Common myeloid progenitor, CD34-positive (primary cell): ENCODE results near the gene OR11H1. TPM values are rescaled to one million over a fixed set of nuclear protein-coding genes. Genes with fewer than 3 reads are reported as not detected.
"Not testable (repeated sequence)": the region's sequence is repeated elsewhere in the genome, so short reads cannot be mapped to it uniquely, and the experiment has no call there.

Experiments used
- CTCF ChIA-PET: fragments of 350-600 bp; sonication (Branson Sonifier 250); formaldehyde crosslinking; loops from one replicate; lab custom pipeline; 2021; ENCODE audit warnings: antibody characterized with exemption; lab: Charles Lee
- POLR2A ChIA-PET: fragments of 350-600 bp; sonication (Branson Sonifier 250); formaldehyde crosslinking; loops from one replicate; lab custom pipeline; 2021; ENCODE audit warnings: antibody characterized with exemption; lab: Charles Lee
- DNase-seq, 3 donors: peaks; one replicate each; pipeline versions ENCODE4 v3.0.0 to v3.0.0-alpha.2; 2013
- H3K27ac ChIP-seq, 2 experiments: 1 replicate in 1 of 2; 2 replicates in 1 of 2; pipeline ENCODE4 v1.7.0; 2013; ENCODE audit warnings: inconsistent platforms in 2 of 2, low read length in 2 of 2, mild to moderate bottlenecking in 2 of 2, low read depth in 1 of 2, moderate library complexity in 1 of 2; ENCODE audit not compliant: severe bottlenecking in 2 of 2, insufficient read depth in 1 of 2, poor library complexity in 1 of 2
- H3K27me3 ChIP-seq, 5 experiments: replicated peaks in 2 of 5; 1 replicate in 3 of 5; 2 replicates in 2 of 5; pipeline versions ENCODE4 v1.6.1 to v1.7.0; 2013; ENCODE audit warnings: low read length in 4 of 5, mild to moderate bottlenecking in 2 of 5, moderate library complexity in 2 of 5, inconsistent platforms in 1 of 5; ENCODE audit not compliant: insufficient read depth in 5 of 5, control insufficient read depth in 4 of 5
- H3K36me3 ChIP-seq, 4 experiments: 1 replicate in 2 of 4; 2 replicates in 2 of 4; pipeline versions ENCODE4 v1.6.1 to v1.7.0; 2013; ENCODE audit warnings: low read length in 3 of 4, control low read depth in 1 of 4, mild to moderate bottlenecking in 1 of 4; ENCODE audit not compliant: control insufficient read depth in 4 of 4, insufficient read depth in 4 of 4
- H3K4me1 ChIP-seq, 4 experiments: 1 replicate in 3 of 4; 2 replicates in 1 of 4; pipeline versions ENCODE4 v1.6.1 to v1.7.1; 2013; ENCODE audit warnings: low read length in 3 of 4, mild to moderate bottlenecking in 3 of 4, control low read depth in 1 of 4, inconsistent platforms in 1 of 4, moderate library complexity in 1 of 4; ENCODE audit not compliant: control insufficient read depth in 4 of 4, insufficient read depth in 4 of 4; ENCODE audit errors: control extremely low read depth in 1 of 4
- H3K4me3 ChIP-seq, 7 experiments: 1 replicate in 4 of 7; 2 replicates in 3 of 7; pipeline versions ENCODE4 v1.5.1 to v1.7.0; 2013; ENCODE audit warnings: mild to moderate bottlenecking in 7 of 7, low read length in 6 of 7, moderate library complexity in 6 of 7, inconsistent platforms in 2 of 7, low read depth in 2 of 7, control low read depth in 1 of 7; ENCODE audit not compliant: insufficient read depth in 4 of 7, control insufficient read depth in 1 of 7; ENCODE audit errors: extremely low read depth in 1 of 7
- H3K9me3 ChIP-seq, 5 experiments: 1 replicate in 4 of 5; 2 replicates in 1 of 5; pipeline versions ENCODE4 v1.6.1 to v1.7.1; 2013; ENCODE audit warnings: low read length in 4 of 5, mild to moderate bottlenecking in 2 of 5, inconsistent platforms in 1 of 5, low read depth in 1 of 5, moderate library complexity in 1 of 5; ENCODE audit not compliant: control insufficient read depth in 4 of 5, insufficient read depth in 2 of 5; ENCODE audit errors: control extremely low read depth in 1 of 5
- WGBS: methylation state at CpG from one replicate; pipeline ENCODE4 v1.1.5; 2013; ENCODE audit not compliant: insufficient coverage; 5-methylcytosine and 5-hydroxymethylcytosine counted together
- polyA plus RNA-seq: library from polyadenylated mRNA; unstranded; fragments of 120-200 nt; gene quantifications from one replicate; pipeline ENCODE4 v1.2.1, GENCODE V29; 2013

Gene OR11H1, protein sequence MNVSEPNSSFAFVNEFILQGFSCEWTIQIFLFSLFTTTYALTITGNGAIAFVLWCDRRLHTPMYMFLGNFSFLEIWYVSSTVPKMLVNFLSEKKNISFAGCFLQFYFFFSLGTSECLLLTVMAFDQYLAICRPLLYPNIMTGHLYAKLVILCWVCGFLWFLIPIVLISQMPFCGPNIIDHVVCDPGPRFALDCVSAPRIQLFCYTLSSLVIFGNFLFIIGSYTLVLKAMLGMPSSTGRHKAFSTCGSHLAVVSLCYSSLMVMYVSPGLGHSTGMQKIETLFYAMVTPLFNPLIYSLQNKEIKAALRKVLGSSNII
- not detected for polyA plus RNA-seq

DNA sequence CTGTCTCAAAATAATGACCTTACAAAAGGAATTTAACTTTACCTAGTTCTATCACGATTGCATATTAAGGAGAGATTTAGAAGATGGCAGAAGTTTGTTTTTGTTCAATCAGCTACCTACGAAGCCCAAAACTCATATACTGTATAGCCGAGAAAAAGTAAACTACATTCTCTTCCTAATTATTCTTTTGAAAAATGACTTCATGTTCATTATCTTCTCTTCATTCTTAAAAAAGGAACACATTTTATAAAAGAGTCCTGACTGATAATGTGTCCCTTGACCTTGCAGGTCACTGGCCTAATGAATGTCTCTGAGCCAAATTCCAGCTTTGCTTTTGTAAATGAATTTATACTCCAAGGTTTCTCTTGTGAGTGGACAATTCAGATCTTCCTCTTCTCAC, at the start of gene OR11H1:
TSS of gene OR11H1 (plus strand) at position 301 of the 400 bp plus-strand sequence. CDS start at position 301, 0 bp downstream.
- H3K4me1 ChIP-seq, H3K4me3 ChIP-seq, H3K27ac ChIP-seq, H3K27me3 ChIP-seq, CTCF ChIA-PET, H3K9me3 ChIP-seq, H3K36me3 ChIP-seq, POLR2A ChIA-PET, DNase-seq: not testable (repeated sequence)
- WGBS, result no CpG with 5 or more reads among the region's 3 CpGs

DNA sequence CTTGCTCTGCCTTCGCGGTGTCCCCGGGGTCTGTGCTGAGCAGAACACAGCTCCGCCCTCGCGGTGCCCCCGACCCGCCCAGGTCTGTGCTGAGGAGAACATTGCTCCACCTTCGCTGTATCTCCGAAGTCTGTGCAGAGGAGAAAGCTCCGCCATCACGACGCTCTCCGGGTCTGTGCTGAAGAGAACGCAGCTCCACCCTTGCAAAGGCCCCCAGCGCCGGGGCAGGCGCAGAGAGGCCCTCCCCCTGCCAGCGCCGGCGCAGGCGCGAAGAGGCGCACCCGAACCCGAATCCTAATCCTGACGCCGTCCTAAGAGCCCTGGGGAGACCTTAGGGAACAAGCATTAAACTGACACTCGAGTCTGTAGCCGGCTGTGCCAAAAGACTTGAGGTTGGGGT, 18.0 kb upstream of the OR11H1 start:
- CTCF ChIA-PET, H3K36me3 ChIP-seq, H3K27ac ChIP-seq, H3K4me1 ChIP-seq, H3K4me3 ChIP-seq, H3K9me3 ChIP-seq, POLR2A ChIA-PET, DNase-seq, H3K27me3 ChIP-seq: not testable (repeated sequence)
- WGBS, result no CpG with 5 or more reads among the region's 30 CpGs

DNA sequence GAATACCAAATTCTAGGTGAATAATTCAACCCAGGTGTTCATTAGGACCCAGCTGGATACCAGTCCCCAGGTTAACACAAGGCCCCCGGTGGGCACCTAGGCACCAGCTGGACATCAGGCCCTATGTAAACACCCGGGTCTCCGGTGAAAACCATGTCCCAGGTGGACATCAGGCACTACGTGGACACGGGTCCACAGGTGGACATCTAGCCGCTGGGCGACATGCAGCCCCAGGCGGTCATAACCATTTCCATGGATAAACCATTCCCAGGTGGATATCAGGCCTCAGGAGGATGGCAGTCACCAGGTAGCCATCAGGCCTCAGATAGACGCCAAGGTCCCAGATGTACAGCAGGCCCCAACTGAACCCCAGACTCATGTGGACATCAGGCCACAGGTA, 12.1 kb upstream of the OR11H1 start:
- H3K27me3 ChIP-seq, H3K36me3 ChIP-seq, H3K27ac ChIP-seq, POLR2A ChIA-PET, H3K9me3 ChIP-seq, H3K4me1 ChIP-seq, DNase-seq, CTCF ChIA-PET, H3K4me3 ChIP-seq: not testable (repeated sequence)
- 86% methylated on average over 6 of the region's 9 CpGs for WGBS

DNA sequence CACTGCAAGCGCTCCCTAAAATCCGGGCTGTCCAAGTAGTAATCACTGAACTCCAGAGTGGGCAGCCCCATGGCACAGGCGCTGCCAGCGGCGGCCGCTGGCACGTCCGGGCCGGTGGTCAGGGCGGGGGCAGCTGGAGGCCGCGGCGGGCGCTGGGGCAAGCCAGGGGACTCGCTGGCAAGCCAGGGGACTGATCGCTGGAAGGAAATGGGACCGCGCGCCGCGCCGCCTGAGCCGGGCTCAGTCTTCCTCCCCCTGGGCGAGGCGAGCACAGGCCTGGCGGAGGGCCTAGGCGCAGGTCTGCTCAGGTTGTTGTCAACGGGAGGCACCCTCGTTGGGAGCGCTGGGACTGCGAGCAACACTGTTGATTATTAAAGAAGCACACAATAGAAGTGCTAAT, 25.8 kb downstream of the OR11H1 start:
- H3K4me1 ChIP-seq, H3K27ac ChIP-seq, H3K36me3 ChIP-seq, POLR2A ChIA-PET, H3K9me3 ChIP-seq, H3K27me3 ChIP-seq, H3K4me3 ChIP-seq, DNase-seq, CTCF ChIA-PET: not testable (repeated sequence)
- WGBS, result no CpG with 5 or more reads among the region's 31 CpGs

DNA sequence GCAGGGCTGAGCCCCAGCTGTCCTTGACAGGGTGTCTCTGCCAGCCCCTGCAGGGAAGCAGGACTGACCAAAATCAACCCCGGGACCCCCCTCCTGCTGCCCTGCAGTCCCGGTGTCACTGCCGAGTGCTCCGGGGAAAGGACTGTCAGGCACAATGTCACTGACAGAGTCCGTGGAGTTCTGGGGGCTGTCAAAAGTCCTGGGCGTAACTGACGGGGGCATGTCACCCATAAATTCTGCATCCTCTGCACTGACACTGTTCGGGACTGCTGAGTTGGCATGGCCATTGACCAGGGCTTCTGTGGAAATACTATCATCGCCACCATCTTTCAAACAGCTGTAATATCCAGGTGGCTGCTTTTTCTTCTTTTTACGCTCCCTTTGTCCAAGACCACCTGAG, 35.5 kb downstream of the OR11H1 start:
- no CpG with 5 or more reads among the region's 10 CpGs for WGBS
- H3K4me1 ChIP-seq, POLR2A ChIA-PET, H3K36me3 ChIP-seq, H3K27me3 ChIP-seq, H3K4me3 ChIP-seq, DNase-seq, H3K9me3 ChIP-seq, CTCF ChIA-PET, H3K27ac ChIP-seq: not testable (repeated sequence)

DNA sequence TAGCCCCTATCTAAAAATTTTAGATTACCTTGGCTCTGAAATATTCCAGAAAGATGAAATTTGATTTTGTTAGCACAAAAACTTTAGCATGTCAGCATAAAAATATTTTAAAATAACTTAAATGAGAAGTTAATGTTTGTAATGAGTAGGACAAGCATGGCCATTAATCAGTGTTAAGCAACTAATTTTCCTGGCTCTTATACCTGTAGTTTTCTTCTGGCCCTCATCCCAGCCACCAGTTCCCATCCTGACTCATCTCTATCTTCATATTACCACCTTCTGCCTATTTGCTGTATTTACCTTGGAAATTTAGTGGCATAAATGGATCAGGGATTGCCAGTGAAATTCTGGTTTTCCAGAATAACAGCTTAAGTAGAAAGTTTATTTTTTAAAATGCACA, 37.1 kb downstream of the OR11H1 start:
- H3K36me3 ChIP-seq, CTCF ChIA-PET, POLR2A ChIA-PET, H3K4me1 ChIP-seq, H3K9me3 ChIP-seq, H3K27ac ChIP-seq, H3K4me3 ChIP-seq, DNase-seq, H3K27me3 ChIP-seq: not testable (repeated sequence)
